Bone marrow (tissue), 2 donors: Measurements from ENCODE around the gene ZNF691.
"Not testable (repeated sequence)": the region's sequence is repeated elsewhere in the genome, so short reads cannot be mapped to it uniquely, and the experiment has no call there.

Source experiments
- DNase-seq, 2 donors: peaks; one replicate each; lab custom pipeline; 2025; lab: John Stamatoyannopoulos, UW

ZNF691 gene

DNA sequence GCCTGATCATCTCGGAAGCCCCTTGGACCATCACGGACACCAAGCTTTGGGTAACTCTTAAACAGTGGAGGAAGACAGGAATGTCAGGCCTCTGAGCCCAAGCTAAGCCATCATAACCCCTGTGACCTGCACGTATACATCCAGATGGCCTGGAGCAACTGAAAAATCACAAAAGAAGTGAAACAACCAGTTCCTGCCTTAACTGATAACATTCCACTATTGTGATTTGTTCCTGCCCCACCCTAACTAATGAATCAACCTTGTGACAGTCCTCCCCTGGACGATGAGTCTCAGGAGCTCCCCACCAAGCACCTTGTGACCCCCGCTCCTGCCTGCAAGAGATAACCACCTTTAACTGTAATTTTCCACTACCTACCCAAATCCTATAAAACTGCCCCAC is 13.0 kb downstream of the ZNF691 start:
- DNase-seq = not testable (repeated sequence)

DNA sequence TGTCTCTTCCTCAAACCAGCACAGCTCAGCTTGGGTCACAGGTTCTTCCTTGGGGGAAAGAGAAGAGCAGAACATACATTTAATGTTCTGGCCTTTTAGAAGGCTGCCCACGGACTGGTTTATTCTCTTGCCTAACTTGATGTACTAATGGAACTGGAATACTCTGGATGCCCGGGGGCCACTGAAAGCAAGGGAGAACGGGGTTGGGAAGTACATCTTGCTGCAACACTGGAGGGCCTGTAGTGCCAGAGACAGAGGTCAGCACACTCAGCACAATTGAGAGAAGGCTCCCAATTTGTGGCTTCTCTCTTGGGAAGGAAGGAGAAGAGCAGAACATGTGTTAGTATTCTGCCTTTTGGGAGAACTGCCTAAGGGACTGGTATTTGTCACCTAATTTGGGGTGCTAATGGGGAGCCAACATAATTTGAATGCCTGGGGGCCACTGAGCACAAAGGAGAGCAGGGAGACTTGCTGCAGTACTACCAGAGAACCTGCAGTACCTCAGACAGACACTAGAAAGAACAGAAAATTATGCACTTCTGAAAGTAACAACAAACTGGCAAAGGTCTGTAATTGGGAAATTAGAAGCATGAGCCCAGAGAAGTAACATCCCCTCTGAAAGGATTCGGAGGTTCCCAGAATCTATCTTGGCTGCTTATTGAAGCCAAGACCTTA is 14.1 kb downstream of the ZNF691 start:
- DNase-seq = no peak

GRCh38 chr1:42861014-42861399 is 14.6 kb downstream of the ZNF691 start:
- no peak for DNase-seq

DNA sequence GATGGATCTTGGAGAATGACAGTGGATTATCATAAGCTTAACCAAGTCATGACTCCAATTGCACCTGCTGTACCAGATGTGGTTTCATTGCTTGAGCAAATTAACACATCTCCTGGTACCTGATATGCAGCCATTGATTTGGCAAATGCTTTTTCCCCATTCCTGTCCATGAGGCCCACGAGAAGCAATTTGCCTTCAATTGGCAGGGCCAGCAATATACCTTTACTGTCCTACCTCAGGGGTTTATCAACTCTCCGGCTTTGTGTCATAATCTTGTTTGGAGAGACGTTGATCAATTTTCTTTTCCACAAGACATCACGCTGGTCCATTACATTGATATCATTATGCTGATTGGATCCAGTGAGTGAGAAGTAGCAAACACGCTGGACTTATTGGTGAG is 20.1 kb downstream of the ZNF691 start:
- no peak for DNase-seq

- not testable (repeated sequence) for DNase-seq
Observed at GRCh38 chr1:42868466-42868865, 22.1 kb downstream of the ZNF691 start.

DNA sequence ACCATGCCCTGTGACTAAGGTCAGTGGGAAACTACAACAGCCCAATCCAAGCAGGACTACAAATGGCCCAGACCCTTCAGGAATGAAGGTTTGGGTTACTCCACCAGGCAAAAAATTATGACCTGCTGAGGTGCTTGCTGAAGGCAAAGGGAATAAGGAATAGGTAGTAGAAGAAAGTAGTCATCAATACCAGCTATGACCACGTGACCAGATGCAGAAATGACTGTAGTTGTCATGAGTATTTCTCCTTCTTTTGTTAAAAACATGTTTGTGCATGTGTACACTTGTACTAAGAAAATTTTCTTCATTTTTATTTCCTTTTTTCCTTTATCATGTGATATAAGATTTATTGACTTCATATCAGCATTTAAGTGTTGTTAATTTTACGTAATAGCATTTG is 22.8 kb downstream of the ZNF691 start:
- not testable (repeated sequence) for DNase-seq

DNA sequence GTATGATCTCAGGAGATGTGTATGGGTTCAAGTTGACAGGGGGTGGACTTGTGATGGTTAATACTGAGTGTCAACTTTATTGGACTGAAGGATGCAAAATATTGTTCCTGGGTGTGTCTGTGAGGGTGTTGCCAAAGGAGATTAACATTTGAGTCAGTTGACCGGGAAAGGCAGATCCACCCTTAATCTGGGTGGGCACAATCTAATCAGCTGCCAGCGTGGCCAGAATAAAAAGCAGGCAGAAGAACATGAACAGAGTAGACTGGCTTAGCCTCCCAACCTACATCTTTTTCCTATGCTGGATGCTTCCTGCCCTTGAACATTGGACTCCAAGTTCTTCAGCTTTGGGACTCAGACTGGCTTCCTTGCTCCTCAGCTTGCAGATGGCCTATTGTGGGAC is 23.3 kb downstream of the ZNF691 start:
- not testable (repeated sequence) for DNase-seq

GRCh38 chr1:42873108-42873507 is 26.7 kb downstream of the ZNF691 start:
- not testable (repeated sequence) for DNase-seq

DNA sequence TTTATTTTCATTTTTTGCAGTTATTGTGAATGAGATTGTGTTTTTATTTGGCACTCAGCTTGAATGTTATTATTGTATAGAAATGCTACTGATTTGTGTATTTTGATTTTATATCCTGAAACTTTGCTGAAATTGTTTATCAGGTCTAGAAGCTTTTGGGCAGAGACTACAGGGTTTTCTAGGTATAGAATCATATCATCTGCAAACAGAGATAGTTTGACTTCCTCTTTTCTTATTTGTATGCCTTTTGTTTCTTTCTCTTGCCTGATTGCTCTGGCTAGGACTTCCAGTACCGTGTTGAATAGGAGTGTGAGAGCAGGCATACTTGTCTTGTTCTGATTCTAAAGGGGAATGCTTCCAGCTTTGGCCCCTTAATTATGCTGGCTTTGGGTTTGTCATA is 27.3 kb downstream of the ZNF691 start:
- no peak for DNase-seq

GRCh38 chr1:42876009-42876408 is 29.6 kb downstream of the ZNF691 start:
- no peak for DNase-seq

- no peak for DNase-seq
Observed at GRCh38 chr1:42877380-42877779, 31.0 kb downstream of the ZNF691 start.

- DNase-seq = no peak
Observed at GRCh38 chr1:42880384-42880783, 34.0 kb downstream of the ZNF691 start.

DNA sequence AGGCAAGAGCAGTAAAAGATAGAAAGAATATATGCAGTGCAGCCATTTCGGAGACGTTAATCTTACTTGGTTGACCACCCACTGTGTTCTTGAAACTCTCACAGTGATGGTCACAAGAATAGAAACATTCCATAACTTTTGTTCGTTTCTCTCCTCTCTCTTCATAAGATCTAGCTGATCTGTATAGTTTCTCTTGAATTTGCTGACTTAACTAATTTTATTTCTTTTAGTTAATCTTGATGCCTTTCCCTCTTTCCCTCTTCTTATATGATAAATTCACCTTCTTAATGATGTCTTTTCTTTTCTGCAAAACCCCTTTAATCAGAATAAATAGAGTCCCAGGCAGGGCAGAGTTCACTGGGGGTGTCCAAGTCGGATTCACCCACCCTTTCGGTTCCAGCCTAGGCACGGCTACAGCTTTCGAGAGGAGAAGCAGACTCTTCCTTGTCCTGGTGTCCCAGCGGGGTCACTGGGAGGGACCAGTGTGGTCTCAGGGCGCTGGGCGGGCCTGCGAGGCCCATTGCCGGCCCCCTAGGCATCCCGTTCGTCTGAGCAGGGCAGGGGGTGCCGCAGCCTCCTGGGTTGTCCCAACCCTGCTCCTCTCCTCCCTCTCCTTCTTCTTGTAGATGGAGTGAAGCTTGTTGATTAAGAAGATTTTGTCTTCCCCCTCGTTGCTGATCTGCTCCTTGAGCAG is 39.8 kb downstream of the ZNF691 start:
- no peak for DNase-seq

DNA sequence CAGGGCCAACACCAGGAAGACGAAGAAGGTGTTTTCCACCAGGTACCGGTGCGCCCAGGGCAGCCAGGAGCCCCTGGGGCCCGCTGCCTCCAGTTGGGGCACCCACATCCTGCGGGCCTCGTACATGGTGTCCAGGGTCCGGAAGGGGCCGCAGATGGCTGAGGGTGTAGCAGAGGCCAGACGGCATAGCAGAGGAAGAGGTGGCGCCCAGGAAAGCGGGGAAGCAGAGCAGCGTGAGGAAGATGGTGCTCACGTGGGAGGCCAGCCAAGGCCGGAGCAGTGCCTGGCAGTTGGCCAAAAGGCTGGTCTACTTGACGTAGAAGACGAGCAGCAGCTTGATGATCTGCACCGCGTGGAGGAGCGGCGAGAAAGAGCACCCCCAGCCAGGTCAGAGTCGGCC is 40.4 kb downstream of the ZNF691 start:
- DNase-seq = no peak

DNA sequence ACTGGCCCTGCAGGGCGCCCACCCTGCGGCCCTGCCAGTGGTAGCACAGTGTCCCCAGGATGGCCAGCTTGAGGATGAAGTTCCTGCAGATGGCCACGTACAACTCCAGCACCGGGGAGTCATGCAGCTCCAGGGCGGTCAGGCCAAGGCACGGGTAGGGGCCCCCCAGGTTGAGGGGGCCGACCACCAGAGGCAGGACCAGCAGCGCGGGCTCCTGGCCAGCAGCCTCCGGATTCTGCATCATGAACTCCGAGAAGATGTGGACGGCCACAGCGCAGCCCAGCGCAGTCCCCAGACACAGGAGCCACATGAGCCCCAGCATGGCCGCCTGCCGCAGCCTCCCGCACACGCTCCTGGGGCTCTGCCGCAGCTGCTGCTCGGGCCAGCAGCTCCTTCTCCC is 41.0 kb downstream of the ZNF691 start:
- no peak for DNase-seq

DNA sequence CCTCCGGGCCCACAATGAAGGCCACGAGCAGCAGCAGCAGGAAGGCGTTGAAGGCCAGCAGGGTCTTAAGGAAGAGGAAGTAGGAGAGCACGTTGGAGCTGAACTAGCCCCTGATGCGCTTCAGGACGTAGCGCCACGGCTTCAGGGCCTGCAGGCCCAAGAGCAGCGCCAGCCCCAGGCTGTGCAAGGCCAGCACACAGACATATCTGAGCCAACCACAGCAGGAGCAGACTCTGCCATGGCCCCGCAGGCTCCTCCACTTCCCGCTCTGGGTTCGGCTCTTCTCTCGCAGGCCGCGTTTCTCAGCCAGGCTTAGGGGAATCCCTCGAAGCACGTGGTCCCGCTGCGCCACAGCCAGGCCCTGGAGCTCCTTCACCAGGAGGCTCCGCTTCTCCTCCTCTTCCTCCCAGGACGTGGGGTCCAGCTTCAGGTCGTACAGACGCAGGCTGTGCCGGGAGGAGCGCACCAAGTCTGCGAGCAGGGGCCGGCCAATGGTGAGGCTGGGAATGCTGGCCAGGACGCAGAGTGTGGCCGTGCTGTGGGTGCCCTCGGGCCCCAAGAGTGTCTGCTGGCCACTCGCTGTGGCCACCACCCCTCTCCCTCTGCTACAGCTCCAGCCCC is 41.7 kb downstream of the ZNF691 start:
- no peak for DNase-seq

GRCh38 chr1:42889264-42889663 is 42.9 kb downstream of the ZNF691 start:
- DNase-seq = no peak

GRCh38 chr1:42891465-42892138 is 45.2 kb downstream of the ZNF691 start:
- no peak for DNase-seq

DNA sequence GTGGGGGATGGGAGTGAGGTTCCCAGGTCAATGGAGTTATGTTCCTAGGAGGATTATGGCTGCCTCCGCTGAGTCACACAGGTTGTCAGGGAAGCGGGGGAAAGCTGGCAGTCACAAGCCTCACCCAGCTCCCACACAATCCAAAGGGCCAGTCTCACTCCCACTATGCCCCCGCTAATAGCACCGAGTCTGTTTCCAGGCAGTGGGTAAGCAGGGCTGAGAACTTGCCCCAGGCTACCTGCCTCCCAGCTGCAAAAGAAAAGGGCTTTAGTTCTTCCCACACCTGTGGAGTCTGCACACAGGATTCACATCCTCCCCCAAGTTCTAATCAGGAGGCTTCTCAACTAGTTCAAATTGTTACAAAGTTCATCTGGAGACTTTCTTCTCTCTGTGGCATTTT is 53.5 kb downstream of the ZNF691 start:
- DNase-seq = not testable (repeated sequence)
